AML-193 (cell line): ENCODE results near the gene SPTSSA.
"Not testable (repeated sequence)": the region's sequence is repeated elsewhere in the genome, so short reads cannot be mapped to it uniquely, and the experiment has no call there.

Experiments
- DNase-seq, 2 experiments: peaks; one replicate each; lab custom pipeline; 2025; lab: John Stamatoyannopoulos, UW

SPTSSA gene

GRCh38 chr14:34462132-34462893, at the start of gene SPTSSA:
Gene SPTSSA (minus strand): TSS chr14:34462240. CDS start chr14:34462207, 33 bp downstream.
- DNase-seq = peak; percentile 69 to 72

GRCh38 chr14:34507884-34508283, 45.8 kb upstream of the SPTSSA start:
- DNase-seq = no peak

- DNase-seq = no peak
These were observed 45.4 kb upstream of the SPTSSA start for GRCh38 chr14:34507459-34507858.

GRCh38 chr14:34505124-34505491, 43.1 kb upstream of the SPTSSA start:
- DNase-seq = not testable (repeated sequence)

GRCh38 chr14:34504027-34504426, 42.0 kb upstream of the SPTSSA start:
- not testable (repeated sequence) for DNase-seq

GRCh38 chr14:34502545-34503225, 40.6 kb upstream of the SPTSSA start:
- no peak for DNase-seq

GRCh38 chr14:34502001-34502400, 40.0 kb upstream of the SPTSSA start:
- DNase-seq = no peak

- DNase-seq = no peak
These were observed 39.1 kb upstream of the SPTSSA start for GRCh38 chr14:34501004-34501580.

GRCh38 chr14:34498684-34499412, 36.8 kb upstream of the SPTSSA start:
- DNase-seq = peak; percentile 11 to 34

GRCh38 chr14:34496679-34497513, 34.9 kb upstream of the SPTSSA start:
- no peak for DNase-seq

- DNase-seq = no peak
These were observed 34.1 kb upstream of the SPTSSA start for GRCh38 chr14:34496007-34496678.

GRCh38 chr14:34489324-34489723, 27.3 kb upstream of the SPTSSA start:
- no peak for DNase-seq

GRCh38 chr14:34488528-34488927, 26.5 kb upstream of the SPTSSA start:
- DNase-seq = no peak

GRCh38 chr14:34484726-34485125, 22.7 kb upstream of the SPTSSA start:
- no peak for DNase-seq

GRCh38 chr14:34482463-34482862, 20.4 kb upstream of the SPTSSA start:
- no peak for DNase-seq

- DNase-seq = no peak
These were observed 17.7 kb upstream of the SPTSSA start for GRCh38 chr14:34479694-34480093.

GRCh38 chr14:34478261-34478660, 16.2 kb upstream of the SPTSSA start:
- DNase-seq = no peak

- DNase-seq = not testable (repeated sequence)
These were observed 14.0 kb upstream of the SPTSSA start for GRCh38 chr14:34476036-34476435.

- no peak for DNase-seq
These were observed 13.1 kb upstream of the SPTSSA start for GRCh38 chr14:34475163-34475562.

GRCh38 chr14:34474187-34474679, 12.2 kb upstream of the SPTSSA start:
- no peak for DNase-seq
